Thoracic aorta (tissue), 2 donors: ENCODE measurements around the gene NRDE2. TPM values are rescaled to one million over a fixed set of nuclear protein-coding genes. Genes with fewer than 3 reads are reported as not detected.

Experiments
- ATAC-seq: fragments of 150-250 bp; one replicate; pipeline ENCODE4 v1.8.0; 2017; ENCODE audit warnings: low read depth; ENCODE audit not compliant: insufficient number of reproducible peaks, low FRiP score
- DNase-seq: peaks from one replicate; pipeline ENCODE4 v3.0.0-alpha.2; 2020; ENCODE audit warnings: low spot score
- H3K27ac ChIP-seq, 2 donors: fragments of 200-600 bp; sonication (generic); 1 replicate in 1 of 2; 2 replicates in 1 of 2; pipeline ENCODE4 v1.5.1; 2016; ENCODE audit warnings: mild to moderate bottlenecking in 2 of 2, moderate library complexity in 2 of 2
- H3K27me3 ChIP-seq: fragments of 200-600 bp; sonication (generic); replicated peaks from 2 replicates; pipeline ENCODE4 v1.6.0; 2016; ENCODE audit warnings: mild to moderate bottlenecking; ENCODE audit not compliant: insufficient read depth
- H3K36me3 ChIP-seq: fragments of 200-600 bp; sonication (generic); one replicate; pipeline ENCODE4 v1.5.1; 2016
- H3K4me1 ChIP-seq, 2 donors: fragments of 200-600 bp; sonication (generic); 1 replicate in 1 of 2; 2 replicates in 1 of 2; pipeline versions ENCODE4 v1.5.1 to v1.6.0; 2016; ENCODE audit warnings: low read depth in 2 of 2, mild to moderate bottlenecking in 1 of 2; ENCODE audit not compliant: control insufficient read depth in 1 of 2
- H3K4me3 ChIP-seq: fragments of 200-600 bp; sonication (generic); 2 replicates; pipeline ENCODE4 v1.5.1; 2016; ENCODE audit warnings: mild to moderate bottlenecking
- H3K9me3 ChIP-seq: fragments of 200-600 bp; sonication (generic); 2 replicates; pipeline ENCODE4 v1.5.1; 2016
- CTCF ChIP-seq: fragments of 200-600 bp; sonication (generic); IDR thresholded peaks from one replicate; pipeline ENCODE4 v1.5.1; 2019; ENCODE audit warnings: antibody characterized with exemption
- total RNA-seq, 2 donors: library from RNA; depleted of rRNA; stranded (reverse); fragments of >200 nt; gene quantifications; one replicate each; pipeline versions ENCODE4 v1.1.0 to v1.2.3, GENCODE V29; 2016

The NRDE2 gene
- total RNA-seq, 2 donors from 2014 or later, result 16.8 to 21.2 TPM

GRCh38 chr14:90273532-90273931, 58.2 kb downstream of the NRDE2 start:
- peak overlapping the region; percentile 24 to 59 for H3K27ac ChIP-seq
- no peak for TF ChIP-seq CTCF
- ATAC-seq (peak; percentile 59), DNase-seq (no peak)
- no peak overlapping the region for H3K4me3 ChIP-seq
- no peaks in the 10 kb centered on the region for H3K9me3 ChIP-seq
- H3K27me3 ChIP-seq, result no peaks in the 10 kb centered on the region
- peaks cover 4 to 25% of the 10 kb centered on the region in 2 donors for H3K4me1 ChIP-seq
- H3K36me3 ChIP-seq, result peaks cover 39% of the 10 kb centered on the region

- Histone ChIP-seq H3K4me3 (no peak overlapping the region), H3K9me3 (no peaks in the 10 kb centered on the region), H3K27ac (no peak overlapping the region), H3K27me3 (no peaks in the 10 kb centered on the region), H3K4me1 (peaks cover 4 to 25% of the 10 kb centered on the region in 2 donors), H3K36me3 (peaks cover 42% of the 10 kb centered on the region)
- no peak for TF ChIP-seq CTCF
- DNase-seq (no peak), ATAC-seq (no peak)
Measured at GRCh38 chr14:90272523-90272922, 59.2 kb downstream of the NRDE2 start.

GRCh38 chr14:90268420-90268819, 63.3 kb downstream of the NRDE2 start:
- Histone ChIP-seq H3K27ac (no peak overlapping the region), H3K27me3 (no peaks in the 10 kb centered on the region), H3K4me3 (no peak overlapping the region), H3K36me3 (peaks cover 80% of the 10 kb centered on the region), H3K4me1 (peaks cover 0 to 7% of the 10 kb centered on the region in 2 donors), H3K9me3 (no peaks in the 10 kb centered on the region)
- TF ChIP-seq CTCF, result no peak
- no peak for DNase-seq
- no peak for ATAC-seq

- H3K27ac ChIP-seq, result no peak overlapping the region
- H3K9me3 ChIP-seq, result no peaks in the 10 kb centered on the region
- no peak for DNase-seq
- no peaks in the 10 kb centered on the region for H3K4me1 ChIP-seq
- TF ChIP-seq CTCF, result no peak
- peaks cover 67% of the 10 kb centered on the region for H3K36me3 ChIP-seq
- no peaks in the 10 kb centered on the region for H3K27me3 ChIP-seq
- no peak overlapping the region for H3K4me3 ChIP-seq
- ATAC-seq, result no peak
Measured at GRCh38 chr14:90266441-90267154, 65.1 kb downstream of the NRDE2 start.

GRCh38 chr14:90263748-90264449, 67.8 kb downstream of the NRDE2 start:
- H3K27me3 ChIP-seq, result no peaks in the 10 kb centered on the region
- no peak for TF ChIP-seq CTCF
- no peak overlapping the region for H3K4me3 ChIP-seq
- H3K27ac ChIP-seq, result no peak overlapping the region
- ATAC-seq, result no peak
- peaks cover 58% of the 10 kb centered on the region for H3K36me3 ChIP-seq
- H3K9me3 ChIP-seq, result no peaks in the 10 kb centered on the region
- no peaks in the 10 kb centered on the region for H3K4me1 ChIP-seq
- no peak for DNase-seq
